Loucy (cell line): ENCODE data around the gene UBTD2.

Source experiments
- CTCF ChIP-seq: fragments of 200-600 bp; sonication (generic); conservative IDR thresholded peaks from 2 replicates; pipeline ENCODE4 v1.5.1; 2014; ENCODE audit warnings: mild to moderate bottlenecking, antibody characterized with exemption, low read length
- EZH2phosphoT487 ChIP-seq: fragments of 200-600 bp; IDR thresholded peaks from 2 replicates; pipeline ENCODE4 v1.6.1; 2018; ENCODE audit warnings: antibody characterized with exemption, mild to moderate bottlenecking, moderate library complexity, borderline replicate concordance

GRCh38 chr5:172219296-172219695 lies 64.3 kb downstream of the UBTD2 start:
- TF ChIP-seq CTCF = no peak
- TF ChIP-seq EZH2phosphoT487 = no peak
